Fibroblast of upper back skin (primary cell): ENCODE results near the gene CHST2.

Source experiments
- DNase-seq: peaks from one replicate; pipeline ENCODE4 v3.0.0-alpha.2; 2013

Gene CHST2

DNA sequence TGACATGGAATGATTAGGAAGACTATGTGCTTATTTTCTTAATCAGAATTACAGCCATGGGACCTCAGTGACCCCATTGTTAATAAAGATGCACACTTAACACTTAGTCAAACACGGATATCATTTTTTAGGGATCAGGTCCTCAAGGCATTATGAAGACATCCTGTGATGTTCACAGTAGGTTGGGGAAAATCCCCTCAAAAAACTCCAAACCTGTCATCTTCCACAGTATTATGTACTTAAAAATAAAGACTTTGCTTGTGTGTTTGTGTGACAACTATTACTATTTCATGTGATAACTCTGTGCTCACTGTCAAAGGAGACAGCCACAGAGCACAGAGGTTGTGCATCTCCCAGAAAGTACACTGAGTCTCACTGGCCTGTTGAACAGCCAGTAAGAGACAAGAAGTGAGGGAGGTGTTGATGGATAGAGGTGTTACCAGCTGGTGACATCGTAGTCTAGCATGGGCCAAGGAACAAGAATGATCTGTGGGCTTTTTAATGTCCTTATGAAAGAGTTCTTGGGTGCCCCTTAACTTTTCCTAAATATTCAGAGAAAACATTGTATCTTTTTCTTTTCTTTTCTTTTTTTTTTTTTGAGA lies 18.0 kb downstream of the CHST2 start:
- no peak for DNase-seq

DNA sequence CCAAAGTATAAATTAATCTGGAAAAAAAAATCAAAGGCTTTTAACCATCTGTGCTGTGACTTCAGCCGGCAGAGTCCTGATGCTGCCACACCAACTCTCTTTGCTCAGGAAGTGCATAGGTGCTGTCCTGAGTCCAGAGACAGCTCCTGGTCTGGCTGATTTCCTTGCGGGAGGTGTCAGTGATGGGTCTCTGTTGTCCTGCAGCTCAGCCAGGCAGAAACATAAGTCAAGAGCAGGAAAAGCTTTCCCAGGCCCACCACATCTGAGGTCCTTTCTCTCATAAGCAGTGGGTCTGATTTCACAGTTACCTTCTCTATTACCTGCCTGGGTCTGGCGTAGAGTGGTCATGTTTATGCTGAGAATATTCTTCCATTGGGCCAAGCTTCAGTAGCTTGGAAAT lies 19.4 kb downstream of the CHST2 start:
- DNase-seq: no peak

DNA sequence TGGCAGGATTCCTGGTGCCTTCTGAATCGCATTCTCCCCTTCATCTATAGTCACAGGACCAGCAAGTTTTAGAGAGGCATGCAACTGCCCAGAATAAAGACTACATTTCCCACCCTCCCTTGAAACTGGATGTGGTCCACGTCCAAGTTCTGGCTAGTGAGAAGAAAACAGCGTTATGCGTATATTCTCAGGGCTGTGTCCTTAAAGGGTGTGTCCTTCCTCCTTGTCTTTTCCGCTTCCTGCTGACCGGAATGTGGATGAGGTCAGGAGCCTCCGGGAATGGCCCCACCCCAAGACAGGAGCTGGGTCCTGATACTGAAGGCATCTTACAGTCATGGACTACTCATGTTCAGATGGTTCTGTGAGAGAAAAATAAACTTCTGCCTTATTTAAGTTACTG lies 20.2 kb downstream of the CHST2 start:
- DNase-seq: peak; percentile 22

DNA sequence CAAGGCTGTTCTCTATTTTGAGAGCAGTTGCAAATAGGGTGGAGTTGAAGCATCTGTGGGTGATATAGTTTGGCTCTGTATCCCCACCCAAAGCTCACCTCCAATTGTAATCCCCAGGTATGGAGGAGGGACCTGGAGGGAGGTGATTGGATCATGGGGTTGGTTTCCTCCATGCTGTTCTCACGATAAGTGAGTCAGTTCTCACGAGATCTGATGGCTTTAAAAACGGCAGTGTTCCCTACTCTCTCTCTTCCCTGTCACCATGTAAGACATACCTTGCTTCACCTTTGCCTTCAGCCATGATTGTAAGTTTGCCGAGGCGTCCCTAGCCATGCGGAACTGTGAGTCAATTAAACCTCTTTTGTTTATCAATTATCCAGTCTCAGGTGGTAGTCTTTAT lies 21.0 kb downstream of the CHST2 start:
- no peak for DNase-seq

DNA sequence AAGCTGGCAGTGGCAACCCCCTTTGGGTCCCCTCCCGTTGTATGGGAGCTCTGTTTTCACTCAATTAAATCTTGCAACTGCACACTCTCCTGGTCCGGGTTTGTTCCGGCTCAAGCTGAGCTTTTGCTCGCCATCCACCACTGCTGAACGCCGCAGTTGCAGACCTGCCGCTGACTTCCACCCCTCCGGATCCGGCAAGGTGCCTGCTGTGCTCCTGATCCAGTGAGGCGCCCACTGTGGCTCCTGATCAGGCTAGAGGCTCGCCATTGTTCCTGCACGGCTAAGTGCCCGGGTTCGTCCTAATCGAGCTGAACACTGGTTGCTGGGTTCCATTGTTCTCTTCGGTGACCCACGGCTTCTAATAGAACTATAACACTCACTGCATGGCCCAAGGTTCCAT lies 22.8 kb downstream of the CHST2 start:
- DNase-seq: no peak

DNA sequence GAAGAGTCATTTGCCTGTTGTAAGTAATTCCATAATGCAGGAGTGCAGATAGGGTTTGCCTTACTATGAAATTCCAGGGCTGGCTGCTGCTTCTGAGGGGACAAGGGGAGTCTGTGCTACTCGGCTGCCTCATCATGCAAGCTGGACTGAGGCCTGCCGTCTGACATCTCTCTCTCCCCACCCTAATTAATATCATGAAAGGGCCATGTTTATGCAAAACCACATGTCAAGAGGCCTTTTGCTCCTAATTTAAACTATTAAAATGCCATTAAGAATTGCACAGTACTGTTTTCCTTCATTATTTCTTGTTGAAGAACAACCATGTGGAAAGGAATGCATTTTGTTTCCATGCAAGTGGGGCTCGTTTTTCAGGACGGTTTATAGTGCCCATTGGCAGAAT lies 26.3 kb downstream of the CHST2 start:
- no peak for DNase-seq

DNA sequence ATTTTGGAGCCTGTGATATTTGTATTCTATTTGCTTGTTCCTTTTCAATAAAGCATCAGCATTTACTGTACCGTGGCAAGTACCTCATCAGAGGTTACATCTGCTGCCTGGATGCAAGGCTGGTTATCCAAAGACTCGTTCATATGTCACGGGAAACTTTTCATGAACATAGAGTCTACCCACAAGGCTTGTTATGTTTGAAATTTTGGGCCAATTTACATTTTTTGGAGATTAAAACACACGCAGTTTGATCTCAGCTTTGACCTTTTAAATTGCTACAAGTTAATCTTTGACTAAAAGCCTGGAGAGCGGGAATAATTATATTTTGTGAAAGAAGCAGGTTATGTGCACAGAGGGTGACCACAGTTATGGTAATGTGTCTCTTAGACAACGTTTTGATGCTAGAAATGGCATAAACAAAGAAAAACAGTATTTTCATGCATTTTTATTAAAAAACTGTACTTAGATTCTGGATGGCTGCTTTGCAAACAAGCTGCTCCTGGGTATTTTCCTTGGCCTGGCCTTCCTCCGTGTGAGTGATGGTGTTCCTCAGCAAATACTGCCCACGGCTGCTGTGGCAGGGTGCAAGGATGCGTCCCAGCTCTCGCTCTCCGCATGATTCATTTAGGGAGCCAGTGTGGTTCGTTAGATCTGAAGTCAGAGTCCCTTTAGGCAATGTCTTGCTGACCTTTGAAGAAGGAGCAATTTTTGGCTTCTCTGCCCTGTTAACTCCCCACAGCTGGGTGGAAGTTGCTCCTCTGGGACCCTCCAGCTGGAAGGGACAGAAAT lies 27.1 kb downstream of the CHST2 start:
- no peak for DNase-seq

DNA sequence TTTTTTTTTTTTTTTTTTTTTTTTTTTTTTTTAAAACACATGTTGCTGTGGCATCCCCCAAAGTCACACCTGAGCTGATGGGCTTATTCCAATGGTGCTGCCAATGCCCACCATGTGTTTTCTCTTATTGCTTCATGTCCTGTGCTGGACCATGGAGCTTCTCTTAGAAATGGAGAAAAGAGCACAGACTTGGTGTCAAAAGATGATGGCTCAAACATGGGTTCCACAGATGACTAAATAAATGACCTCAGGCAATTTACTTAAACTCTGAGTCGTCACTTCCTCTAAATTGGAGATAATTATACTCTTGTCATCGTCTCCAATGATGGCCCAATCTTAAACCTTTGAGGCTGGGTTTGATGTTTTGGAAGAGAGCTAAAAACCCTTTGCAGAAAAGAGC lies 28.1 kb downstream of the CHST2 start:
- DNase-seq: no peak

DNA sequence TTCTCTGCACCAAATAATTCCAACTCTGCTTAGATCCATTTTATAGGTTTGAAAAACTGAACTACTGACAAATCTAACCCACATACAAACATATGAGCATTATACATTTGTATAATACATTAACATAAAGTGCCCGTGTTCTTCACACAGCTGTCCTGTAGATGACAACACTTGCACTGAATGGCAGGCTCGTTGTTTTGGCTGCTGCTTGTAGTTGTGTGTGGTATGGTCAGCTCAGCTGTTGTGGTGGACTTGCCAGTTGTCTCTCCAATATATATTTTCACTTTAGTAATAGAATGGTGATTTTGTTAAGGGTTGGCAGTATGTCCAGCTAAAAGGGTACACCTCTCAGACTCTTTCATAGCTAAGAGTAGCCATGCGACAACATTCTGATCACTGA lies 30.5 kb downstream of the CHST2 start:
- DNase-seq: no peak

DNA sequence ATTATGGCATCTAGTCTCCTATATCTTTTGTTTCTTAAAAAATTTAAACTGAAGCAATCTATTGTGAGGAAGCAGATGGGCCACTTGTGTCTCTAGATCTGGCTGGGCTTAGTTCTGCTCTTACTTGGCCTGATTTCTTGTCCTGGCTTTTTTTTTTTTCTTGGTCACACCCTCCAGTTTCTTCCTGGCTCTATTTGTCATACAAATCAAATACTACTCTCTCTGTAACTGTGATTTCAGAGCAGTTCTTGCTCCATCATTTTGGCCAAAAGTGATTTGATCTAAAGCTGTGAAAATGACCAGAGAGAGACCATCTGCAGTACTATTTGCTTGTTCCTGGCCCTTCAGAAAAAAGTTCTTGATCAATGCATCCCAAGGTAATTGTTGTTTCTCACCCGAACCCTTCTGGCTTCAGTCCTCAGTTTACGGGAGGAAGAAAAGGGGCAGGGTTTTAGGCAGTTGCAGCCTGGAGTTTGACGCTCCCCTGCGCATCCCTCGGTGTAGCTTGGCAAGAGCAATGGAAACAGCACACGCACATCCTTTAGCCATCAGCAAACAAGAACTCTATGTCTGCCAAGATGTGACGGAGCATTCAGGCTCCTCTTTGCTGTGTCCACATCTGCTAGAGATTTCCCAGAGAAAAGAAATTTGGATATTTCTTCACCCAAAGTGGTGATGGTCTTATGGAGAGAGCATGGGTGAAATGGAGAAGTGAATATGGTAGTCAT lies 31.6 kb downstream of the CHST2 start:
- DNase-seq: no peak

DNA sequence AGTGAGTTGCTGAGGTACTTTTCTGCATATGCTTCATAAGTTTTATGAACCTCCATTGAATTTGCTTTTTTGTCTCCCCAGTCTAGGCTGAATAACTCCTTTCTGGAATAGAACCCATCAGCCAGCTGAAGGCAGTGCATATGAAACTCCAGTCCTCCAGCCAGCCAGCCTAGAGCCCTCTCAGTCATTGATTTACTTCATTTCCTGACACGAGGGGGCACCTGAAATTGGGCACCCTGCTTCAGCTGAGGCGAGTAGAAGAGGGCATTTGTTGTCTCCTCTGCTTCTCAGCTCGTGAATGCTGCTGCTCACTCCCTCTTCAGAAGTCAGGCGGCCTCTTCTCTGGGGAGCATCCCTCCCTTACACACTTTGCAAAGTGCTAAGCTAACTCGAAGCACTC lies 32.5 kb downstream of the CHST2 start:
- no peak for DNase-seq

DNA sequence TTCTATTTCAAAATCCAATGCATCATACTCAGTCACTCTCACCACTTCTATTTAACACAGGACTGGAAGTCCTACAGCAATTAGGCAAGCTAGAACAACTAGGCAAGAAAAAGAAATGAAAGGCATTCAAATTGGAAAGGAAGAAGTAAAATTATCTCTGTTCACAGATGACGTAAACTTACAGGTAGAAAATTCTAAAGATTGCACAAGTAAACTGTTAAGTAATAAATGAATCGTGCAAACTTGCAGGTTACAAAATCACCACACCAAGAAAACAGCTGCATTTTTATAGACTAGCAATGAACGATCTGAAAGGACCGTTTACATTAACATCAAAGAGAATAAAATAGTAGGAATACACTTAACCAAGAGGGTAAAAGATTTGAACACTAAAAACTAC lies 36.2 kb downstream of the CHST2 start:
- no peak for DNase-seq

DNA sequence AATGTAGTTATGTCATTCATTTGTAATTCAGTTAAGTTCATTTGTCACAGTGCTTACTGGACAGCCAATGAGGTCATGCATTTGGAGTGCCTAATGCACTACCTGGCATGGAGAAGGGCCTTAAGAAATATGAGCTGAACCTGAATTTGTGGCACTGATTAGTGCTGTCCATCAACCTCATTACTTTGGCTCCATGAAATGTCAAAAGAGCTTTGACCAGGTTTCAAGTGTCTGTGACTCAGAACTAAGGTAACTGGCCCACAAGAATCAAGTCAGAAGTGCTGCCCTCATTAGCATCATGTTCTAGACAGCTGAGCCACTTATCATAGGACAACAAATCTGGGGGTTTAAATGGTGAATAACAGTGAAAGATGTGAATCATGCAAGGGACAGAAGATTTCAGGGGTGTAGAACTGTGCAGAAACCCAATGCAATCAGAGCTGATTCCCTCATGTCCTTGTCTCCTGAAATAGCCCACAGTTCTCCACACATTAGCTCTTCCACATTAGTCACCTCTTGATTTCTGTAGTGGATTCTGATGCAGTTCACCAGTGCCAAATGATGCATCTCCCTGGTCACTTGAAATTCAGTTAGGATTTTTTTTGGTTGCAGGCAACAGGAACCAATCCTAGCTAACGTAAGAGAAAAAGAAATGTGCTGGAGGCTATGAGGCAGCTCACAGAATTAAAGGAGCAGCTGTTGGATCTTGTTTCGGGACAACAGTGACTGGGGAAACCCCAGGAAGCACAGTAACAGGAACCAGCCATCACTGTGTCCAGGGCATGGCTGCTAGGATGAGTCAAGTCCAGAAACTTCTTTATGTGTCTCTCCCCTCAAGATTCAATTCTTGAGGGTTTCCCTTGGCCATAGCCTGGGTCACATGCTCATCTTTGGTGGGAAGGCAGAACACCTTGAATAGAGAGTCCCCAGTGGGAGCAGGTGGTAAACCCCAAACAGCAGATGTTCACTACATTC lies 38.7 kb downstream of the CHST2 start:
- peak; percentile 38 for DNase-seq

DNA sequence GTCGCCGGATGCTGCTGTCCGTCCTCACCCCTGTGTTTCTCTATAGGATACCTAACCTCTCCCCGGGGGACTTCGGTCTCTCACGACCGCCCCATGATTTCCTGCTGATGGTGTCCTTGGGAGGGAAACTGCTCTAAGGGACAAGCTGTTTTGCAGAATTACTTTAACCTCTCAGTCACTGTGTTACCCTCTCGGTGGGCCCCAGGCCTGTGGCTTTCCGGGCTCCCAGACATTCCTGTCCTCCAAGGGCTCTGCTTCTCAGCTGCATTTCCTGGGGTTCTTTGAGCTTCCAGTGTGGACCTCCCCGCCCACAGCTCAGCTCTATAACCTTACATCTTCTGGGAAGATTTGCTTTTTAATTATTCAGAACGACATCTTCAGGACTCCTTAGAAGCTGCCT lies 40.9 kb downstream of the CHST2 start:
- DNase-seq: peak; percentile 35

DNA sequence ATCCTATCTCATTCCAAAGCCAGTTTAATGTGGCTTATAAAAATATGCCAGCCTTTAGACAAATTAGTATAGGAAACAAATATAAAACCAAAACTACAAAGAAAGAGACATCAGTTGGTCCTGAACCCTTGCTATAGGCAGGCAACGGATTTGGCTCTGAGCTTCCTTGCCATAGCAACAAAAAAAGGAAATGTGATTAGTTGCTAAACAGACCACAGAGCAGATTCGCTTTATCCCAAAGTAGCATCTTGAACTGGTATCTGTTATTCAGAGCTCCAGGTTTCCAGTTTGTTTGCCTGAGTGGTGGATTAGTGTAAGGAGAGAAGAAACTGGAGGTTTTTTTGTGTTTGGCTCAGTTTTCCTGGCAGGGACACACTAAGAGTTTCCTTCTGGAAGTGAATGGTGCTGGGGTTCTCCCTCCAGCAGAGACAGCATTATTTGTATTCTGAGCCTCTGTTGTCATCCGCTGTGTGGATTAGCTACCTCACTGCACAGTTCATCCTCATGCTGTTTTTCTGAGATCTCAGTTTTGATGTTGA lies 44.1 kb downstream of the CHST2 start:
- no peak for DNase-seq

DNA sequence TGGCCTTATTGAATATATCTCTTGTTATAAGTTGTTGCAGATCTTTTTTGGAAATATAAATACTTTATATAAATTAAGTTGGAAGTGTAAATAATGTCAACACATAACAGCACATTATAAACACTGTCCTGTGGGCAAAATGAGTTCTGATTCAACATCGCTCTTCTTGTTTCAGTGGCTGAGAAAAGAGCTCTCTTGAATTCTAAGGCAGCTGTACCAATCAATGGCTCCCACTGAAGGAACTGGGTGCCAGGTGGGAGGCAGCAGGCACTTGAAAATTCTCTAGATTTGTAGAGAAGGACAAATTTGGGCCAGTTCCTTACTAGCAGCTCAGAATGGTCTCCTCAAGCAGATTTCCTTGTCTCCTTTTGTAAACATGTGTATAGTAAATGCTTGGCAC lies 45.6 kb downstream of the CHST2 start:
- DNase-seq: no peak

DNA sequence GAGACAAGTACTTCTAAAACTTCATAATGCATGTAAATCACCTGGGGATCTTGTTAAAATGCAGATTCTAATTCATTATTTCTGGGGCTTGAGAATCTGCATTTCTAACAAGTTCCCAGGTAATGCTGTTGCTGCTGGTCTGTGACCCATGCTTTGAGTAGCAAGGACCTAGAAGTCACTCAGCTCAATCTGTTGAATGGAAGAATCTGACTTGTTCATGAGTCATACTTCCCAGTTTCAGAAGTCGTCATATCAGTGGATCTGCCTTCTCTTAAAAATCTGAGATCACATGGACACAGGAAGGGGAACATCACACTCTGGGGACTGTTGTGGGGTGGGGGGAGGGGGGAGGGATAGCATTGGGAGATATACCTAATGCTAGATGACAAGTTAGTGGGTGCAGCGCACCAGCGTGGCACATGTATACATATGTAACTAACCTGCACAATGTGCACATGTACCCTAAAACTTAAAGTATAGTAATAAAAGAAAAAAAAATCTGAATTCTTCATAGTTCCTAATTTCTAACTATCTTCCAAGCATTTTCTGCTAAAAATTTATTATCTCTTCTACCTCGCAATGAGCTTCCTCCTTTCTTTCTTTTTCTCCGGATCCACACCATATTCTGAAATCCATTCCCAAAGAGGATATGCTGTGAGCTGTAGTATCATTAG lies 46.2 kb downstream of the CHST2 start:
- peak; percentile 60 for DNase-seq

DNA sequence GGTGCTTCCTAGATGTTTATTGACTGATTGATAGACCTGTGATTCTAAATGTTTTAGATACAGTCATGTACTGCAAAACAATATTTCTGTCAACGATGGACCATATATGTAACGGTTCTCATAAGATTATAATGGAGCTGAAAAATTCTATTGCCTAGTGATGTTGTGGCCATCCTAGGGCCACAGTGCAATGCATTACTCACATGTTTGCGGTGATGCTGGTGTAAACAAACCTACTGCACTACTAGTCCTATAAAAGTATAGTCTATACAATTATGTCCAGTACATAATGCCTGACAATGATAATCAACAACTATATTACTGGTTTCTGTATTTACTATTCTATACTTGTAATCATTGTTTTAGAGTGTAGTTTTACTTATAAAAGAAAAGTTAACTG lies 46.8 kb downstream of the CHST2 start:
- DNase-seq: no peak

DNA sequence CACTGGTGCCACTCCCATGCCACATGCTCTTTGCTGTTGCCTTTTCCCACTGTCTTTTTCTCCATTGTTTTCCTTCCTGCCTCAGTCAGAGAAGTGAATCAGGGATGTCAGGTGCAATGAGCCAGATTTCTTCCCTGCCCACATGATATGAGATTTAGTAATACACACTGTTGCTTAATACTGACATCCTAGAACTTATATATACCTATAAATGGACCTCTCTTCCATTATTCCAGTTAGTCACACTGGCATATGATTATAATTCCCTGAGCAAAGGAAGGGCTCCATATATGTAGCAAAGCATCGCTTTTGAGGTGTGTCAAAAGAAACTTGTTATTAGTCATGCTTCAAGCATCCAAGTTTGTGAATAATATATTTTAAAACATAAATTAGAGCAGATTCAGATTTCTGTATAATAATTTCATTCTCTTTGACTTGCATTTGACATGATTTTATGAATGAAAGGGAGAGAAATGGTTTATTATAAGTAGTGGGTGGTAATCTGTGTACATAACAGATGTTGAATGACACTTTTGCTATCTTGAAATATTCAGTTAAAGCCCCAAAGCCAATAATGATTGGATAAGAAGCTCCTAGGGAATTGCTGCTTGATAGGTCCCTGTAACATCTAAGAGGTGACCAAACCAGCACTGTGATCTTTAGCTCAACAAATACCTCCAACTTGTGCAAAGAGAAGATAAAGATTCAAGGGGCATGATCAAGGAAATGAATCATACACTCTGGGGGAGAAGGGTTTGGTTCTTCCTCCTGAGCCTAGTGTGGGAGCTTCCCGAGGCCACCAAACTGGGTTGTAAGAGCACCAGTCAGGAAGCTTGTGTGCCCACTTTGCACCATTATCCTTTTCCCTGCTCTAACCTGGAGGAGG lies 48.6 kb downstream of the CHST2 start:
- peak; percentile 61 for DNase-seq

DNA sequence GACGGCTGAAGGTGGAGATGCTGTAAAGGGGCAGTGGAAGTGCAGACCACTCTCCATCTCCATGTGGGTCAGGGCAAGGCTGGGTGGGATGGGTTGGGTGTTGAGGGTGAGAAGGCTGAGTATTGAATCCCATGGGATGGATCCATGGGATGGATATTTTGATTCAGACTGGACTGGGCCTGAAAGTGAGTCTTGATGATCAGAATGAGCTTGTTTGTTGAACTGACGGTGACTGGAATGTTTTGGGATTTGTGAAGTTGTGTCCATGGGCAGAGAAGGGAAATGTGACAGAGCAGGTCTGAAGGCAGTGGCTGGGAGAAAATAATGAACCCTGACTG lies 49.3 kb downstream of the CHST2 start:
- no peak for DNase-seq

DNA sequence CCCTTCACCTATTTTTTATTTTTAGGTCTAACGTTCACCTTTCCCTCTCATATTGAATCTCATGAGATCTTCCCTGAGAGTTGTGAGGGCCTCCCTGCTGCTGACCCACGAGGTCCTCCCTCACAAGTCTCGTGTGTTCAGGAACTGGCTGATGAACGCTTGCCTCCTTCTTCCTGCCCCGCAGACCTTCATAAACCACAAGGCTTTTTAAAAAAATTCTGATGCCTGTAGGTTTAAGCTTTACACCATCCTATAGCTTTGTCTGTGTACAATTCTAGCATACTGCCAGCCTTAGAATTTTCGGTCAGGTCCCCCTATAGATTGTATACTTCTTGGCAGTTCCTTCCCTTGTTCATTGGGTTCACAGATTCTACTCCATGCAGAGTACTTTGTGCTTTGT lies 50.5 kb downstream of the CHST2 start:
- DNase-seq: no peak
